PC-3 (cell line): ENCODE measurements around the gene RERE.

Source experiments
- CTCF ChIP-seq: fragments of 300-600 bp; sonication (generic); conservative IDR thresholded peaks from 2 replicates; pipeline ENCODE4 v1.5.1; 2017; ENCODE audit warnings: antibody characterized with exemption, low read depth, mild to moderate bottlenecking, low read length
- EZH2 ChIP-seq: fragments of 300-600 bp; sonication (generic); IDR thresholded peaks from one replicate; pipeline ENCODE4 v1.6.1; 2017; ENCODE audit warnings: antibody characterized with exemption, mild to moderate bottlenecking, low read length; ENCODE audit not compliant: unreplicated experiment

- TF ChIP-seq CTCF (no peak), EZH2 (no peak)
Observed at GRCh38 chr1:8384577-8384976, 432.9 kb downstream of the RERE start.
